HEK293T (cell line): ENCODE data around the gene SNRPF.

Source experiments
- CTCF ChIA-PET: fragments of 350-600 bp; formaldehyde crosslinking; extraction: SDS; loops from one replicate; lab custom pipeline; 2021; ENCODE audit warnings: antibody characterized with exemption, inconsistent platforms; lab: Yijun Ruan, JAX
- POLR2A ChIA-PET: fragments of 350-600 bp; formaldehyde crosslinking; extraction: SDS; loops from one replicate; lab custom pipeline; 2020; ENCODE audit warnings: antibody characterized with exemption, inconsistent platforms; lab: Yijun Ruan, JAX
- DNase-seq: peaks from one replicate; pipeline ENCODE4 v3.0.0; 2012; ENCODE audit warnings: mixed read lengths; ENCODE audit errors: extremely low spot score
- ARNT ChIP-seq: fragments of 450-650 bp; IDR thresholded peaks from 2 replicates; pipeline ENCODE4 v1.6.1; 2017; ENCODE audit warnings: mild to moderate bottlenecking
- BHLHE40 ChIP-seq: fragments of 450-650 bp; IDR thresholded peaks from 2 replicates; pipeline ENCODE4 v1.6.1; 2016; ENCODE audit warnings: mild to moderate bottlenecking, moderate library complexity, borderline replicate concordance
- CTBP1 ChIP-seq: fragments of 450-650 bp; IDR thresholded peaks from 2 replicates; pipeline ENCODE4 v1.6.1; 2016; ENCODE audit warnings: borderline replicate concordance
- ELF4 ChIP-seq: fragments of 450-650 bp; IDR thresholded peaks from 2 replicates; pipeline ENCODE4 v1.6.1; 2017; ENCODE audit warnings: antibody characterized with exemption
- FOXA1 ChIP-seq: fragments of 450-650 bp; IDR thresholded peaks from 2 replicates; pipeline ENCODE4 v1.6.1; 2016; ENCODE audit warnings: mild to moderate bottlenecking
- FOXM1 ChIP-seq: fragments of 450-650 bp; IDR thresholded peaks from 2 replicates; pipeline ENCODE4 v1.6.1; 2017; ENCODE audit warnings: mild to moderate bottlenecking, borderline replicate concordance
- HDGF ChIP-seq: fragments of 450-650 bp; IDR thresholded peaks from 2 replicates; pipeline ENCODE4 v1.6.1; 2017; ENCODE audit warnings: antibody characterized with exemption, borderline replicate concordance
- L3MBTL2 ChIP-seq: fragments of 450-650 bp; conservative IDR thresholded peaks from 2 replicates; pipeline ENCODE4 v1.6.1; 2016; ENCODE audit warnings: mild to moderate bottlenecking
- LEF1 ChIP-seq: fragments of 450-650 bp; IDR thresholded peaks from 2 replicates; pipeline ENCODE4 v1.6.1; 2017; ENCODE audit warnings: mild to moderate bottlenecking, borderline replicate concordance
- NFRKB ChIP-seq: fragments of 450-650 bp; IDR thresholded peaks from 2 replicates; pipeline ENCODE4 v1.6.1; 2016; ENCODE audit warnings: mild to moderate bottlenecking, moderate library complexity
- PKNOX1 ChIP-seq: fragments of 450-650 bp; IDR thresholded peaks from 2 replicates; pipeline ENCODE4 v1.6.1; 2016
- SP1 ChIP-seq: fragments of 450-650 bp; IDR thresholded peaks from 2 replicates; pipeline ENCODE4 v1.6.1; 2017
- SUZ12 ChIP-seq: fragments of 450-650 bp; IDR thresholded peaks from 2 replicates; pipeline ENCODE4 v1.6.1; 2016; ENCODE audit warnings: mild to moderate bottlenecking
- TARDBP ChIP-seq: fragments of 450-650 bp; IDR thresholded peaks from 2 replicates; pipeline ENCODE4 v1.6.1; 2016
- ZNF384 ChIP-seq: fragments of 450-650 bp; IDR thresholded peaks from 2 replicates; pipeline ENCODE4 v1.6.1; 2016

The SNRPF gene

GRCh38 chr12:95898081-95898480, 39.3 kb downstream of the SNRPF start:
- POLR2A ChIA-PET: interaction anchor here (1.2 kb wide), 1 partner anchor 44 kb away, joined by 3 read pairs; the partner anchor contains the start of gene CCDC38
- no peak for DNase-seq
- no peak for TF ChIP-seq FOXM1
- no peak for TF ChIP-seq FOXA1
- no peak for TF ChIP-seq HDGF
- no peak for TF ChIP-seq NFRKB
- no peak for TF ChIP-seq PKNOX1
- no peak for TF ChIP-seq TARDBP
- TF ChIP-seq CTBP1: no peak
- TF ChIP-seq ELF4: no peak
- no peak for TF ChIP-seq SP1
- TF ChIP-seq BHLHE40: no peak
- no peak for TF ChIP-seq LEF1
- TF ChIP-seq ZNF384: no peak
- no peak for TF ChIP-seq SUZ12
- no peak for TF ChIP-seq L3MBTL2
- CTCF ChIA-PET: no interaction called here

GRCh38 chr12:95908573-95908972, 49.8 kb downstream of the SNRPF start:
- POLR2A ChIA-PET: interaction anchor here (1.1 kb wide), 1 partner anchor 33 kb away, joined by 3 read pairs; no protein-coding TSS in a partner anchor
- no peak for DNase-seq
- TF ChIP-seq BHLHE40 (no peak), ELF4 (no peak), SUZ12 (no peak), LEF1 (no peak), ARNT (no peak), ZNF384 (no peak), PKNOX1 (no peak), FOXA1 (no peak), NFRKB (no peak), CTBP1 (no peak)
- CTCF ChIA-PET: no interaction called here

- TF ChIP-seq FOXM1 (no peak), ZNF384 (no peak), ARNT (no peak), CTBP1 (no peak), SUZ12 (no peak), ELF4 (no peak), NFRKB (no peak), PKNOX1 (no peak), L3MBTL2 (no peak), LEF1 (no peak)
- DNase-seq: no peak
- ChIA-PET CTCF (no interaction called here), POLR2A (no interaction called here)
Observed at GRCh38 chr12:95909871-95910270, 51.1 kb downstream of the SNRPF start.
